Skeletal muscle satellite cell (primary cell): ENCODE results near the gene GGA3. TPM values are rescaled to one million over a fixed set of nuclear protein-coding genes. Genes with fewer than 3 reads are reported as not detected.
A peak's percentile ranks its signal among the peaks of the same experiment; 100 is the strongest.
"Not testable (repeated sequence)": the region's sequence is repeated elsewhere in the genome, so short reads cannot be mapped to it uniquely, and the experiment has no call there.

Source experiments
- H3K27me3 ChIP-seq: 2 replicates; pipeline ENCODE4 v1.7.0; 2013; ENCODE audit warnings: low read length; ENCODE audit not compliant: control insufficient read depth, insufficient read depth
- H3K36me3 ChIP-seq: 2 replicates; pipeline ENCODE4 v1.7.0; 2013; ENCODE audit warnings: mild to moderate bottlenecking, control low read depth, low read length; ENCODE audit not compliant: insufficient read depth
- H3K4me1 ChIP-seq: 2 replicates; pipeline ENCODE4 v1.7.0; 2013; ENCODE audit warnings: low read length; ENCODE audit not compliant: control insufficient read depth, insufficient read depth
- H3K4me2 ChIP-seq: 2 replicates; pipeline ENCODE4 v1.7.0; 2013; ENCODE audit warnings: mild to moderate bottlenecking, low read length
- H3K4me3 ChIP-seq: 2 replicates; pipeline ENCODE4 v1.7.0; 2013; ENCODE audit warnings: low read length
- H3K9ac ChIP-seq: 2 replicates; pipeline ENCODE4 v1.7.0; 2013; ENCODE audit warnings: mild to moderate bottlenecking, low read depth, low read length, moderate library complexity
- H3K9me3 ChIP-seq: replicated peaks from 2 replicates; pipeline ENCODE4 v1.7.0; 2013; ENCODE audit warnings: mild to moderate bottlenecking, control low read depth, low read length
- total RNA-seq: library from RNA; depleted of rRNA; stranded (reverse); fragments of >200 nt; gene quantifications from 2 replicates; pipeline ENCODE4 v1.2.3, GENCODE V29; 2012; rRNA removed

Gene GGA3, protein sequence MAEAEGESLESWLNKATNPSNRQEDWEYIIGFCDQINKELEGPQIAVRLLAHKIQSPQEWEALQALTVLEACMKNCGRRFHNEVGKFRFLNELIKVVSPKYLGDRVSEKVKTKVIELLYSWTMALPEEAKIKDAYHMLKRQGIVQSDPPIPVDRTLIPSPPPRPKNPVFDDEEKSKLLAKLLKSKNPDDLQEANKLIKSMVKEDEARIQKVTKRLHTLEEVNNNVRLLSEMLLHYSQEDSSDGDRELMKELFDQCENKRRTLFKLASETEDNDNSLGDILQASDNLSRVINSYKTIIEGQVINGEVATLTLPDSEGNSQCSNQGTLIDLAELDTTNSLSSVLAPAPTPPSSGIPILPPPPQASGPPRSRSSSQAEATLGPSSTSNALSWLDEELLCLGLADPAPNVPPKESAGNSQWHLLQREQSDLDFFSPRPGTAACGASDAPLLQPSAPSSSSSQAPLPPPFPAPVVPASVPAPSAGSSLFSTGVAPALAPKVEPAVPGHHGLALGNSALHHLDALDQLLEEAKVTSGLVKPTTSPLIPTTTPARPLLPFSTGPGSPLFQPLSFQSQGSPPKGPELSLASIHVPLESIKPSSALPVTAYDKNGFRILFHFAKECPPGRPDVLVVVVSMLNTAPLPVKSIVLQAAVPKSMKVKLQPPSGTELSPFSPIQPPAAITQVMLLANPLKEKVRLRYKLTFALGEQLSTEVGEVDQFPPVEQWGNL
- 11.4 and 15.5 TPM in 2 replicates for total RNA-seq

DNA sequence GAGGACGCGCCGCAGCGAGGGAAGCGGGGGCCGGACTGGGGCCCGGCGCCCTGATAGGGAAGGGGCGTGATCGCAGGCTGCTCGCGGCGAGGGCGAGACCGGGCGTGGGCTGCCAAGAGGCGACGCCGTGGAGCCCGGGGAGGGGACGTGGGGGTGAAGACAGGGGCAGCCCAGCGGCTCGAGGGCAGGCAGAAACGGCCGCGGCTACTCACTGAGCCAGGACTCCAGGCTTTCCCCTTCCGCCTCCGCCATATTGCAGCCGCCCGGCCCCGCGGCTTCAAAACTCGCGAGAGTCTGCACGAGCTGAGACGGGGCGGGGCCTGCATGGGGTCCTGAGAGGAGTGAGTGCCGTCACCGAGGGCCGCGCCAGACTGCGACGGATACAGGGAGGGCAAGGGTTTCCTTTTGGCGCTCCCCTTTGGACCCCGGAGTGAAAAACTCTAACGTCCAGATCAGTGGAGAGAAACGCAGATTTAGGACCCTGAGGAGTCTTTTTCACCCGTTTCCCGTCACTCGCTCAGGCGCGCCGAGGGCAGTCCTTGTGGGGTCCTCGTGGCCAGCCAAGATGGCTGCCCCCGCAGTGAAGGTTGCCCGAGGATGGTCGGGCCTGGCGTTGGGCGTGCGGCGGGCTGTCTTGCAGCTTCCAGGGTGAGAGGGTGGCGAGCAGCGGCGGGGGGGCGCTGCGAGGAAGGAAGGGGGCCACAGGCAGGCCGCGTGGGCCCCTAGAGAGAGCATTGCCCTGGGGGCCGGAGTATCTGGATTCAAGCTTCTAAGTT lies at the start of gene GGA3, which contains the start of gene MRPS7:
TSS of gene GGA3 (minus strand) at position 271 of the 776 bp plus-strand sequence. CDS start at position 252, 19 bp downstream.
TSS of gene MRPS7 (plus strand) at position 544 of the 776 bp plus-strand sequence. CDS start at position 566, 22 bp downstream.
- H3K4me2 ChIP-seq: peak within 1 kb of the TSS; percentile 98
- H3K4me3 ChIP-seq: peak within 1 kb of the TSS; percentile 94
- peak within 1 kb of the TSS; percentile 95 for H3K9ac ChIP-seq
- H3K9me3 ChIP-seq: no peaks in the 10 kb centered on the region
- H3K27me3 ChIP-seq: no peaks in the 10 kb centered on the region
- H3K4me1 ChIP-seq: peaks cover 21% of the 10 kb centered on the region
- peaks cover 30% of the 10 kb centered on the region for H3K36me3 ChIP-seq

DNA sequence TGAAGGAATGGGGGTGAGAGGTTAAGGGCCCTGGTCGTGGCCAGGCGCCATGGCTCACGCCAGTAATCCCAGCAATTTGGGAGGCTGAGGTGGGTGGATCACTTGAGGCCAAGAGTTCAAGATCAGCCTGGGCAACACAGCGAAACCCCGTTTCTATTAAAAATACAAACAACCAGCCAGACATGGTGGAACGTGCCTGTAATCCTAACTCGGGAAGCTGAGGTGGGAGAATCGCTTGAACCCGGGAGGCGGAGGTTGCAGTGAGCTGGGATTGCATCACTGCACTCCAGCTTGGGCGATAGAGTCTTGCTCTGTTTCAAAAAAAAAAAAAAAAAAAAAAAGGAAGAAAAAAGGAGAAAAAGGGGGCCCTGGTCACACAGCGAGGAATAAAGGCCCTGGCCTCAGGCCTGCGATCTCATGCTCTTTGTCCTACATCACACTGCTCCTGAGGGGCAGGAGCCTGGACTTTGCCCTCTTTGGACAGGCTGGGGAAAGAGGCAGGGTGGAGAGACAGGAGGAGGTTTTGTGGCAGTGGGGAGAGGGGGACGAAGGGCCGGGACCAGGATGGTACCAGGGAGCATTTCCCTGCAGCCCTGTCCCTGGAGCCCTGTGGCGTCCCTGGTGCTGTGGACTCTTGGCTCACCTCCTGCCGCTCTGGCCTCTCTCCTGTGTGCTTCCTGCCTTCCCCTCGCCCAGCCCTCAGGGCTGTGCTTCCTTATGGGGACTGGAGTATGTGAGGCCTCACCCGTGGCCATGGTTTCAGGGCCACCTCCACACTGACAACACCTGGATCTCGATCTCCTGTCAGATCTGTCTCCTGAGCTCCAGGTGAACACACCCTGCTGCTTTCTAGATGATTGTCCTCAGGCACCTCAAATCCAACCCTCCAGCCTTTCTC lies 47.6 kb upstream of the GGA3 start:
- Histone ChIP-seq H3K4me3 (no peak overlapping the region), H3K4me1 (no peaks in the 10 kb centered on the region), H3K36me3 (no peaks in the 10 kb centered on the region), H3K27me3 (no peaks in the 10 kb centered on the region), H3K9ac (no peak overlapping the region), H3K9me3 (no peaks in the 10 kb centered on the region), H3K4me2 (no peak overlapping the region)

DNA sequence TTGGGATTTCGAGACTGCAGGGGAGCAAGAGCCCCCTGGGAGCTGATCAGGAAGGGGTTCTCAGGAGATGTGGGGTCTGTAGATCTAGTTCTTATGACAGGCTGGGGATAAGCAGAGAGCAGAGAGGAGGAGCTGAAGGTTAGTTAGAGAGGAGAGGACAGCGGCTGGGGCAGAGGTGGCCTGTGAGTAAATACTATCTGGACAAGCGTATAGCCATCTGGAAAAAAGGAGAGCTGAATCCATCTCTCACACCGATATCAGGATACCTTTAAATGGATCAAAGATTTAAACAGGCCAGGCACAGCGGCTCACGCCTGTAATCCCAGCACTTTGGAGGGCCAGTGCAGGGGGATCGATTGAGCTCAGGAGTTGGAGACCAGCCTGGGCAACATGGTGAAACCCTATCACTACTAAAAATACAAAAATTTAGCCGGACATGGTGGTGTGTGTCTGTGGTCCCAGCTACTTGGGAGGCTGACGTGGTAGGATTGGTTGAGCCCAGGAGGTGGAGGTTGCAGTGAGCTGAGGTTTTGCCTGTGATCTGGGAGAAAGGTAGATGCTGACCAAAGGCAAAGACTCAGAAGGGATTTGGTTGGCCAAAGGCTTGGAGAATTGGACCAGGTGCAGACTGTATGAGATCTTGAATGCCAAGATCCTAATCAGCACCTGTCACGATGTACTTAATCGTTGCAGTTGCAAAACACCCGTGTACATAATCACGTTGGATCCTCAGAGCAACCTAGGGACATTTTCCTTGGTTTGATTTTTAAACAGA lies 46.7 kb upstream of the GGA3 start:
- Histone ChIP-seq H3K4me3 (no peak overlapping the region), H3K9ac (no peak overlapping the region), H3K36me3 (no peaks in the 10 kb centered on the region), H3K4me1 (no peaks in the 10 kb centered on the region), H3K4me2 (no peak overlapping the region), H3K9me3 (no peaks in the 10 kb centered on the region), H3K27me3 (no peaks in the 10 kb centered on the region)

DNA sequence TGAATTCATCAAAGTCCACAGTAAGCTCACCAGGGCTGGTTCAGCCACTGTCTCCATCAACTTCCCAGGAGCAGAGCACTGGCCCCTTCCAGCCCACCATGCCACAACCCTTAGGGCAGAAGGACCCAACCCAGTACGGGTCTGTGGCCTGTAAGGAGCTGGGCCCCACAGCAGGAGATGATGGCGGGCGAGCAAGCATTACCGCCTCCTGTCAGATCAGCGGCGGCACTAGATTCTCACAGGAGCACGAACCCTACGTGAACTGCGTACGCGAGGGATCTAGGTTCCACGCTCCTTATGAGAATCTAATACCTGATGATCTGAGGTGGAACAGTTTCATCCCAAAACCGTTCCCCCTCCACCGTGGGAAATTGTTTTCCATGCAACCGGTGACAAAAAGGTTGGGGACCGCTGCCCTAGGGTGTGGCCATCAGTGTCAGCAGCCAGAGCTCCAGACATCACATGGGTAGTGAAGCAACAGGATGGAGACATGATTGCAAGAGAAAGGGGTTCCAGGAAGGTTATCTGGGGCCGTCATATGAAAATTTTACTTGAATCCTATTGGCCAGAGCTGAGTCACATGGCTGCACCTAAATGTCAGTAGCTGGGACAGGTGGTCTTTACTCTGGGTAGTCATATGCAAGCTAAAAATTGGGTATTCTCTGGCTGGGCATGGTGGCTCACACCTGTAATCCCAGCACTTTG lies 40.2 kb upstream of the GGA3 start:
- no peak overlapping the region for H3K9ac ChIP-seq
- no peaks in the 10 kb centered on the region for H3K27me3 ChIP-seq
- no peaks in the 10 kb centered on the region for H3K9me3 ChIP-seq
- H3K4me1 ChIP-seq: no peaks in the 10 kb centered on the region
- no peak overlapping the region for H3K4me2 ChIP-seq
- H3K36me3 ChIP-seq: no peaks in the 10 kb centered on the region
- no peak overlapping the region for H3K4me3 ChIP-seq

DNA sequence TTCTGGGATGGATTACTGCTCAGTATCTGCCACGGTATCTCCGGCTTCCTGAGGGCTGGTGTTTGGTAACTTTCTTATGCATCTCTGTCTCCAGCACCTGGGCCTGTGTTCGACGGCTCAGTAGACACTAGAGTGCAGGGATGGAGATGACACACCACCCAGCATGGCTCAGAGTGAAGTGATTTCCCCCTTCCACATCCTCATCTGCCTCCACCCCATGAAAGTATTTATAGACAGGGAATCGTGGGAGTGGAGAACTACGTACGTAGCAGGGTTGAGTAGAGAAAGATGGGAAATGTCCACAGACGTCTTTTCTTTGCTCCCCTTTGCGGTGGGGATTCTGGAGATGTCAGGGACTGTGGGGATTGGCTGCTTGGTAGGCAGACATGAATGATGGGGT lies 39.6 kb upstream of the GGA3 start:
- no peaks in the 10 kb centered on the region for H3K9me3 ChIP-seq
- no peaks in the 10 kb centered on the region for H3K4me1 ChIP-seq
- H3K36me3 ChIP-seq: no peaks in the 10 kb centered on the region
- no peak overlapping the region for H3K4me2 ChIP-seq
- H3K27me3 ChIP-seq: no peaks in the 10 kb centered on the region
- H3K4me3 ChIP-seq: no peak overlapping the region
- H3K9ac ChIP-seq: no peak overlapping the region

DNA sequence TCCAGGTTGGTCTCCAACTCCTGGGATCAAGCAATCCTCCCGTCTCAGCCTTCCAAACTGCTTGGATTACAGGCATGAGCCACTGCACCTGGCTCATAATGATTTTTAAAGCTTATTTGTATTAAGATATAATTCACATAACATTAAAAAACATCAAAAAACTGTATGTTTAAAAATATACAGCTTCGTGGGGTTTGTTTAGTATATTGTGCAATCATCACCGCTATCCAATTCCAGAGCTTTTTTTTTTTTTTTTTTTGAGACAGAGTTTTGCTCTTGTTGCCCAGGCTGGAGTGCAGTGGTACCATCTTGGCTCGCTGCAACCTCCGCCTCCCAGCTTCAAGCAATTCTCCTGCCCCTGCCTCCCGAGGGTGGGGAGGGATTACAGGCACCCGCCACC lies 38.9 kb upstream of the GGA3 start:
- no peaks in the 10 kb centered on the region for H3K27me3 ChIP-seq
- H3K9me3 ChIP-seq: no peaks in the 10 kb centered on the region
- H3K4me2 ChIP-seq: no peak overlapping the region
- no peak overlapping the region for H3K9ac ChIP-seq
- H3K4me3 ChIP-seq: no peak overlapping the region
- no peaks in the 10 kb centered on the region for H3K4me1 ChIP-seq
- no peaks in the 10 kb centered on the region for H3K36me3 ChIP-seq

DNA sequence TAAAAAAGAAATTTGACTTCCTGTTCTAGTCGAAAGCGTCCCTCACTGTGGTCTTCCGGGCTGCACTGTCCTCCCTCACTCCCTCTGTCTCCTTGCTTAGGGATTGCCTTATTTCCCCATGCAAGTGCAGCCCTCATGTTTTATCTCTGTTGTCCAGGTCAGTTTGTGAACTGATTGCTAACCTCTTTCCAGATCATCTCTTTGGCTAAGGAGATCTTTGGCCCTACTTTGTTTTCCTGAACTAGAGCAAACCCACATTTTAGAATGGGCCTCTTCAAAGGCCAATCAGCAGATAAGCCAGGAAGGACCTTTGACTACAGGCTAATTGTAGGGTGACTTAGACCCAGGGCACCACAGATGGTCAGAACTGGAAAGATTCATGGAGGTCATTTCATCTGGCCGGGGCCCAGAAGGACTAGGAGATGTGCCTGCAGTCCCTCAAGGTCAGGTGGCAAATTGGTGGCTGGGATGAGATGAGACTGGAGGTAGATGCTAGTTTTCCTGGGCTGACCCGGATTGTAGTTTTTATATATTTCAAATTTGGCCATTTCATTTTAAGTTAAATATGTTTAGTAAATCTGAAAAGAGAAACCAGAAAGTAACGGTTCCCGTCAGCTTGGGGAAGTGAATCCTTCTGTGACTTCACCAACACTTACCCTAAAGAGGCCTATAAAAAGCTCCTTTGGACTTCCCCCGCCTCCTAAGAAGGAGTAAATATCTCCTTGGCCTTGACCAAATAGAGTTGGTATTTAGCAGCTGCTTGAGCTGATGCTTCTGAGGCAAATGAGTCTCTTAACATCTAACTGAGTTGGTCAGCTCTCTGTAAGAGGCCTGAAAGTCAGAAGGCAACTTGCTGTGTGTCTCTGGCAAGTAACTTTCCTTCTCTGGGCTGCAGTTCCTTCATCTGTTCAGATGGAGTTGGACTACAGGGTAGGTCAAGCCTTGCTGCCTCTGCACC lies 34.1 kb upstream of the GGA3 start:
- Histone ChIP-seq H3K4me2 (no peak overlapping the region), H3K4me3 (no peak overlapping the region), H3K27me3 (no peaks in the 10 kb centered on the region), H3K9me3 (no peaks in the 10 kb centered on the region), H3K9ac (no peak overlapping the region), H3K36me3 (no peaks in the 10 kb centered on the region), H3K4me1 (no peaks in the 10 kb centered on the region)

DNA sequence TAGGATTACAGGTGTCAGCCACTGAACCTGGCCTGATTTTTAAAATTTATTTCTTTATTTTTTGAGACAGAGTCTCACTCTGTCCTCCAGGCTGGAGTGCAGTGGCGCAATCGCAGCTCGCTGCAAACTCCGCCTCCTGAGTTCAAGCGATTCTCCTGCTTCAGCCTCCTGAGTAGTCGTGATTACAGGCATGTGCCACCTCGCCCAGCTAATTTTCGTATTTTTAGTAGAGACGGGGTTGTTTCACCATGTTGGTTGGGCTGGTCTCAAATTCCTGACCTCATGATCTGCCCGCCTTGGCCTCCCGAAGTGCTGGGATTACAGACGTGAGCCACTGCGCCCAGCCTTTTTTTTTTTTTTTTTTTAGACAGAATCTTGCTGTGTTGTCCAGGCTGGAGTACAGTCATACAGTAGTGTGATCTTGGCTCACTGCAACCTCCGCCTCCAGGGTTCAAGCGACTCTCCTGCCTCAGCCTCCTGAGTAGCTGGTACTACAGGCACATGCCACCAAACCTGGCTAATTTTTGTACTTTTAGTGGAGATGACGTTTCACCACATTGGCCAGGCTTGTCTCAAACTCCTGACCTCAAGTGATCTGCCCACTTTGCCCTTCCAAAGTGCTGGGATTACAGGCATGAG lies 31.5 kb upstream of the GGA3 start:
- H3K27me3 ChIP-seq, H3K4me3 ChIP-seq, H3K9ac ChIP-seq, H3K9me3 ChIP-seq, H3K4me2 ChIP-seq, H3K36me3 ChIP-seq, H3K4me1 ChIP-seq: not testable (repeated sequence)

DNA sequence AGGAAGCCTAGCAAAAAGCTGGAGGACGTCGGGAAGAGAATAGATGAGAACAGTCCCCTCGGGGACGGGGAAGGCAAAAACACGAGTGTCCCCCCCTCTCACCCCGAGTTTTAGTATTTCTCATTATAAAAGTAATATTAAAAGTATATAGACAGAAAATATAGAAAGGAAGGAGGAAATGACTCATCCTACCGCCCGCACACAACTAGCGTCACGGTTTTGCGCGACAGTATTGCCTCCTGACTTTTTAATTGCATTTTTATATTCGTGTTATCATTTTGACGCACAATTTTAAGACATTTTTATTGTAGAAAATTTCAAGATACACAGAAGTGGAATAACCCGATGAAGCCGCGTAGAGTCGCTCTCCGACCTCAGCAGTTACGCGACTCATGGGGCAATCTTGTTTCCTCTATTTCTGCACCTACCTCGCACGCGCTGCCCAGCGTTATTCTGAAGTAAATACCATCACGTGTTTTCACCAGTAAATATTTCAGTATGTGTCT lies 28.5 kb upstream of the GGA3 start:
- H3K9ac ChIP-seq: peak overlapping the region; percentile 92
- no peaks in the 10 kb centered on the region for H3K27me3 ChIP-seq
- H3K4me1 ChIP-seq: peaks cover 6% of the 10 kb centered on the region

More for the DNA sequence above, 28.5 kb upstream of the GGA3 start:
- H3K36me3 ChIP-seq: peaks cover 4% of the 10 kb centered on the region
- no peaks in the 10 kb centered on the region for H3K9me3 ChIP-seq
- H3K4me2 ChIP-seq: peak overlapping the region; percentile 92
- H3K4me3 ChIP-seq: peak overlapping the region; percentile 82
